HG03045 (cell line): ENCODE data around the gene BEST4.
A peak's percentile ranks its signal among the peaks of the same experiment; 100 is the strongest.
"Not testable (repeated sequence)": the region's sequence is repeated elsewhere in the genome, so short reads cannot be mapped to it uniquely, and the experiment has no call there.

Experiments used
- ATAC-seq: cut with Tn5 transposase; IDR thresholded peaks from one replicate; pipeline ENCODE4 v1.9.1; 2021; ENCODE audit warnings: mild to moderate bottlenecking, moderate library complexity; ENCODE audit not compliant: unreplicated experiment

Gene BEST4

GRCh38 chr1:44819608-44820327 lies 31.8 kb upstream of the BEST4 start:
- ATAC-seq: peak; percentile 76

- ATAC-seq: no peak
Measured at GRCh38 chr1:44819196-44819607, 31.2 kb upstream of the BEST4 start.

- ATAC-seq: no peak
Measured at GRCh38 chr1:44817771-44818495, 30.0 kb upstream of the BEST4 start.

GRCh38 chr1:44817307-44817706 lies 29.3 kb upstream of the BEST4 start:
- no peak for ATAC-seq

- not testable (repeated sequence) for ATAC-seq
Measured at GRCh38 chr1:44815926-44816325, 28.0 kb upstream of the BEST4 start.

GRCh38 chr1:44812822-44813543 lies 25.0 kb upstream of the BEST4 start:
- no peak for ATAC-seq

- no peak for ATAC-seq
Measured at GRCh38 chr1:44811234-44811633, 23.3 kb upstream of the BEST4 start.

- ATAC-seq: not testable (repeated sequence)
Measured at GRCh38 chr1:44810762-44811105, 22.8 kb upstream of the BEST4 start.

GRCh38 chr1:44810101-44810761 lies 22.3 kb upstream of the BEST4 start:
- ATAC-seq: no peak

GRCh38 chr1:44808938-44809917 lies 21.3 kb upstream of the BEST4 start:
- ATAC-seq: peak; percentile 30

- ATAC-seq: peak; percentile 33
Measured at GRCh38 chr1:44808063-44808937, 20.3 kb upstream of the BEST4 start, which contains the start of gene BTBD19. BTBD19 (plus strand) TSS chr1:44808523; CDS start chr1:44808821, 298 bp downstream.

GRCh38 chr1:44807364-44808062 lies 19.5 kb upstream of the BEST4 start:
- peak; percentile 36 for ATAC-seq

GRCh38 chr1:44806704-44807363 lies 18.9 kb upstream of the BEST4 start, which contains the start of gene DYNLT4:
DYNLT4 (minus strand) TSS chr1:44807351; CDS start chr1:44806668, 683 bp downstream.
- no peak for ATAC-seq

- no peak for ATAC-seq
Measured at GRCh38 chr1:44806025-44806703, 18.2 kb upstream of the BEST4 start.

GRCh38 chr1:44805311-44806024 lies 17.5 kb upstream of the BEST4 start:
- ATAC-seq: no peak

GRCh38 chr1:44803312-44804095 lies 15.5 kb upstream of the BEST4 start:
- no peak for ATAC-seq
